H9 (cell line): ENCODE data around the gene SGIP1. TPM values are rescaled to one million over a fixed set of nuclear protein-coding genes. Genes with fewer than 3 reads are reported as not detected.
"Not testable (repeated sequence)": the region's sequence is repeated elsewhere in the genome, so short reads cannot be mapped to it uniquely, and the experiment has no call there.

ENCODE experiments used
- DNase-seq: peaks from one replicate; pipeline ENCODE4 v3.0.0-alpha.2; 2017
- H2AFZ ChIP-seq: one replicate; pipeline ENCODE4 v1.6.1; 2013; ENCODE audit warnings: mild to moderate bottlenecking, low read length, control low read depth, moderate library complexity
- H2AK5ac ChIP-seq: 2 replicates; pipeline ENCODE4 v1.6.1; 2013; ENCODE audit warnings: low read length, control low read depth, mixed read lengths; ENCODE audit not compliant: insufficient read length
- H2BK120ac ChIP-seq: one replicate; pipeline ENCODE4 v1.6.1; 2013; ENCODE audit warnings: low read depth, mild to moderate bottlenecking, low read length, control low read depth, inconsistent platforms; ENCODE audit not compliant: poor library complexity, severe bottlenecking
- H2BK12ac ChIP-seq: 2 replicates; pipeline ENCODE4 v1.6.1; 2013; ENCODE audit warnings: low read length, control low read depth, mixed read lengths, low read depth; ENCODE audit not compliant: insufficient read length
- H2BK15ac ChIP-seq: 2 replicates; pipeline ENCODE4 v1.6.1; 2013; ENCODE audit warnings: low read depth, low read length, control low read depth
- H2BK20ac ChIP-seq: one replicate; pipeline ENCODE4 v1.6.1; 2013; ENCODE audit warnings: low read depth, mild to moderate bottlenecking, low read length, control low read depth, inconsistent platforms; ENCODE audit not compliant: poor library complexity, severe bottlenecking
- H2BK5ac ChIP-seq: 2 replicates; pipeline ENCODE4 v1.6.1; 2013; ENCODE audit warnings: low read length, control low read depth, mixed read lengths; ENCODE audit not compliant: insufficient read length
- H3K14ac ChIP-seq: 2 replicates; pipeline ENCODE4 v1.6.1; 2013; ENCODE audit warnings: low read length, control low read depth; ENCODE audit not compliant: insufficient read depth
- H3K18ac ChIP-seq: 2 replicates; pipeline ENCODE4 v1.6.1; 2013; ENCODE audit warnings: low read depth, mild to moderate bottlenecking, mixed read lengths, low read length, control low read depth; ENCODE audit not compliant: insufficient read length
- H3K23ac ChIP-seq: 2 replicates; pipeline ENCODE4 v1.6.1; 2013; ENCODE audit warnings: low read length, control low read depth, mixed read lengths, low read depth; ENCODE audit not compliant: insufficient read length
- H3K23me2 ChIP-seq: 2 replicates; pipeline ENCODE4 v1.6.1; 2013; ENCODE audit warnings: low read depth, mild to moderate bottlenecking, mixed read lengths, low read length, control low read depth; ENCODE audit not compliant: insufficient read length, poor library complexity, severe bottlenecking
- H3K27ac ChIP-seq: 2 replicates; pipeline ENCODE4 v1.5.1; 2013; ENCODE audit warnings: low read length, control low read depth, mixed read lengths, low read depth; ENCODE audit not compliant: insufficient read length
- H3K27me3 ChIP-seq: 2 replicates; pipeline ENCODE4 v1.6.1; 2013; ENCODE audit warnings: low read length, control low read depth, inconsistent platforms; ENCODE audit not compliant: insufficient read depth
- H3K4ac ChIP-seq: 2 replicates; pipeline ENCODE4 v1.6.1; 2013; ENCODE audit warnings: low read depth, mild to moderate bottlenecking, control low read depth, inconsistent platforms, low read length, moderate library complexity
- H3K4me1 ChIP-seq: 2 replicates; pipeline ENCODE4 v1.6.1; 2013; ENCODE audit warnings: low read length, control low read depth, inconsistent platforms; ENCODE audit not compliant: insufficient read depth
- H3K4me2 ChIP-seq: 2 replicates; pipeline ENCODE4 v1.6.1; 2013; ENCODE audit warnings: low read length, control low read depth, mixed read lengths; ENCODE audit not compliant: insufficient read length, insufficient read depth
- H3K56ac ChIP-seq: 2 replicates; pipeline ENCODE4 v1.6.1; 2013; ENCODE audit warnings: low read depth, mild to moderate bottlenecking, mixed read lengths, low read length, control low read depth; ENCODE audit not compliant: insufficient read length
- H3K79me1 ChIP-seq: 2 replicates; pipeline ENCODE4 v1.6.1; 2013; ENCODE audit warnings: low read depth, mild to moderate bottlenecking, moderate library complexity, low read length, control low read depth, inconsistent platforms; ENCODE audit not compliant: insufficient read depth, poor library complexity, severe bottlenecking
- H3K79me2 ChIP-seq: 2 replicates; pipeline ENCODE4 v1.6.1; 2013; ENCODE audit warnings: low read length, control low read depth, inconsistent platforms; ENCODE audit not compliant: insufficient read depth
- H3K9ac ChIP-seq: 2 replicates; pipeline ENCODE4 v1.6.1; 2013; ENCODE audit warnings: low read length, control low read depth, mixed read lengths; ENCODE audit not compliant: insufficient read length; ENCODE audit errors: extremely low read depth
- H3K9me3 ChIP-seq: one replicate; pipeline ENCODE4 v1.6.1; 2013; ENCODE audit warnings: low read depth, low read length, inconsistent platforms; ENCODE audit not compliant: control insufficient read depth
- H3T11ph ChIP-seq: one replicate; pipeline ENCODE4 v1.6.1; 2013; ENCODE audit warnings: mild to moderate bottlenecking, low read length, control low read depth, inconsistent platforms
- H4K20me1 ChIP-seq: one replicate; pipeline ENCODE4 v1.6.1; 2013; ENCODE audit not compliant: control insufficient read depth, insufficient read length, insufficient read depth
- H4K5ac ChIP-seq: 2 replicates; pipeline ENCODE4 v1.6.1; 2013; ENCODE audit warnings: low read depth, mild to moderate bottlenecking, mixed read lengths, low read length, control low read depth; ENCODE audit not compliant: insufficient read length
- H4K8ac ChIP-seq: replicated peaks from 2 replicates; pipeline ENCODE4 v1.6.1; 2013; ENCODE audit warnings: low read length, control low read depth, mixed read lengths, low read depth; ENCODE audit not compliant: insufficient read length
- H4K91ac ChIP-seq: 2 replicates; pipeline ENCODE4 v1.6.1; 2013; ENCODE audit warnings: low read depth, mild to moderate bottlenecking, moderate library complexity, mixed read lengths, low read length, control low read depth; ENCODE audit not compliant: insufficient read length
- H3K27ac Mint-ChIP-seq, 3 experiments: 2 replicates in 2 of 3; 3 replicates in 1 of 3; pipeline ENCODE4 v1.8.0; 2020 to 2021; ENCODE audit warnings: mixed read lengths in 3 of 3, mild to moderate bottlenecking in 1 of 3, moderate library complexity in 1 of 3
- H3K27me3 Mint-ChIP-seq: 2 replicates; pipeline ENCODE4 v1.8.0; 2021; ENCODE audit warnings: low read depth, mild to moderate bottlenecking, moderate library complexity, mixed read lengths
- H3K36me3 Mint-ChIP-seq, 3 experiments: 2 replicates in 2 of 3; 3 replicates in 1 of 3; pipeline ENCODE4 v1.8.0; 2020 to 2021; ENCODE audit warnings: low read depth in 3 of 3, mixed read lengths in 3 of 3; ENCODE audit not compliant: insufficient read depth in 1 of 3
- H3K4me1 Mint-ChIP-seq, 2 experiments: 2 replicates each; pipeline ENCODE4 v1.8.0; 2020; ENCODE audit warnings: mixed read lengths in 2 of 2
- H3K4me3 Mint-ChIP-seq, 2 experiments: 2 replicates in 1 of 2; 3 replicates in 1 of 2; pipeline ENCODE4 v1.8.0; 2020 to 2021; ENCODE audit warnings: mild to moderate bottlenecking in 2 of 2, mixed read lengths in 2 of 2, moderate library complexity in 1 of 2
- H3K9me3 Mint-ChIP-seq, 2 experiments: 2 replicates in 1 of 2; 3 replicates in 1 of 2; pipeline ENCODE4 v1.8.0; 2020; ENCODE audit warnings: mild to moderate bottlenecking in 2 of 2, mixed read lengths in 2 of 2, moderate library complexity in 1 of 2
- WGBS: extraction: QIAGEN DNeasy Blood & Tissue Kit; methylation state at CpG from one replicate; pipeline ENCODE4 v1.1.7; 2013; ENCODE audit warnings: missing lambda C conversion rate, low lambda C conversion rate, mixed read lengths; ENCODE audit not compliant: insufficient read length; ENCODE audit errors: extremely low coverage; 5-methylcytosine and 5-hydroxymethylcytosine counted together
- total RNA-seq: library from RNA; stranded (reverse); gene quantifications from 2 replicates; pipeline ENCODE4 v1.2.1, GENCODE V29; 2021
- TF ChIP-seq, protein P1 (sequence below): fragments of 200-600 bp; sonication (generic); conservative IDR thresholded peaks from 3 replicates; pipeline ENCODE4 v1.8.0; 2021; ENCODE audit warnings: antibody characterized with exemption, mild to moderate bottlenecking

Gene SGIP1
- total RNA-seq, 1 experiment from 2014 or later = 1.5 TPM

GRCh38 chr1:66728021-66728420, 194.1 kb downstream of the SGIP1 start:
- Histone ChIP-seq H3K18ac (no peak overlapping the region), H3K23ac (no peak overlapping the region), H3K9me3 (no peaks in the 10 kb centered on the region), H3K4me1 (peaks cover 3% of the 10 kb centered on the region; the same call in 1 of the 2 replicates), H2BK20ac (no peak overlapping the region), H4K8ac (no peak overlapping the region), H2AK5ac (no peak overlapping the region), H3K27ac (no peak overlapping the region), H3K9ac (no peak overlapping the region), H3K79me2 (no peaks in the 10 kb centered on the region), H2BK12ac (no peak overlapping the region), H4K5ac (no peak overlapping the region), H3K56ac (no peak overlapping the region), H4K91ac (no peak overlapping the region), H3K79me1 (no peaks in the 10 kb centered on the region), H2AFZ (no peak overlapping the region), H3K4ac (no peak overlapping the region), H3K23me2 (no peaks in the 10 kb centered on the region), H2BK5ac (no peak overlapping the region), H3K14ac (no peak overlapping the region), H4K20me1 (no peaks in the 10 kb centered on the region), H3K4me2 (no peak overlapping the region), H2BK120ac (no peak overlapping the region), H3K27me3 (0 out of 2 replicates have a peak, but pooled peaks cover 2% of the 10 kb centered on the region), H3T11ph (no peak overlapping the region), H2BK15ac (no peak overlapping the region)
- Mint-ChIP-seq H3K36me3 (no peaks in the 10 kb centered on the region), H3K4me1 (peaks cover 13 to 14% of the 10 kb centered on the region in 2 experiments), H3K9me3 (peaks cover 0 to 5% of the 10 kb centered on the region in 2 experiments; a peak in 2 of 5 replicates), H3K27me3 (peaks cover 7% of the 10 kb centered on the region), H3K27ac (no peak overlapping the region), H3K4me3 (no peak overlapping the region)
- no peak for DNase-seq
- WGBS = no CpG with 5 or more reads among the region's 2 CpGs
- TF ChIP-seq, protein P1, sequence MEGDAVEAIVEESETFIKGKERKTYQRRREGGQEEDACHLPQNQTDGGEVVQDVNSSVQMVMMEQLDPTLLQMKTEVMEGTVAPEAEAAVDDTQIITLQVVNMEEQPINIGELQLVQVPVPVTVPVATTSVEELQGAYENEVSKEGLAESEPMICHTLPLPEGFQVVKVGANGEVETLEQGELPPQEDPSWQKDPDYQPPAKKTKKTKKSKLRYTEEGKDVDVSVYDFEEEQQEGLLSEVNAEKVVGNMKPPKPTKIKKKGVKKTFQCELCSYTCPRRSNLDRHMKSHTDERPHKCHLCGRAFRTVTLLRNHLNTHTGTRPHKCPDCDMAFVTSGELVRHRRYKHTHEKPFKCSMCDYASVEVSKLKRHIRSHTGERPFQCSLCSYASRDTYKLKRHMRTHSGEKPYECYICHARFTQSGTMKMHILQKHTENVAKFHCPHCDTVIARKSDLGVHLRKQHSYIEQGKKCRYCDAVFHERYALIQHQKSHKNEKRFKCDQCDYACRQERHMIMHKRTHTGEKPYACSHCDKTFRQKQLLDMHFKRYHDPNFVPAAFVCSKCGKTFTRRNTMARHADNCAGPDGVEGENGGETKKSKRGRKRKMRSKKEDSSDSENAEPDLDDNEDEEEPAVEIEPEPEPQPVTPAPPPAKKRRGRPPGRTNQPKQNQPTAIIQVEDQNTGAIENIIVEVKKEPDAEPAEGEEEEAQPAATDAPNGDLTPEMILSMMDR = no peak

- not testable (repeated sequence) for H3K36me3 Mint-ChIP-seq, H3K9me3 ChIP-seq, H2BK12ac ChIP-seq, H3K14ac ChIP-seq, H3K4me3 Mint-ChIP-seq, H3K4me2 ChIP-seq, H3K18ac ChIP-seq, H3K27me3 Mint-ChIP-seq, H3K4me1 ChIP-seq, H3T11ph ChIP-seq, H3K9me3 Mint-ChIP-seq, H2BK15ac ChIP-seq, H3K27ac Mint-ChIP-seq, H3K9ac ChIP-seq, H4K20me1 ChIP-seq, H3K27ac ChIP-seq, H2BK20ac ChIP-seq, H3K4ac ChIP-seq, H4K91ac ChIP-seq, H2AFZ ChIP-seq, DNase-seq, H2BK5ac ChIP-seq, H3K27me3 ChIP-seq, H3K23me2 ChIP-seq, H2AK5ac ChIP-seq, H3K56ac ChIP-seq, H2BK120ac ChIP-seq, H4K8ac ChIP-seq, H3K79me2 ChIP-seq, H4K5ac ChIP-seq, H3K79me1 ChIP-seq, H3K23ac ChIP-seq
- H3K4me1 Mint-ChIP-seq = peaks cover 13 to 14% of the 10 kb centered on the region in 2 experiments
These were observed 194.8 kb downstream of the SGIP1 start for GRCh38 chr1:66728716-66729115.
